Esophagus muscularis mucosa (tissue), 4 donors: ENCODE measurements around the gene ZIC5. TPM values are rescaled to one million over a fixed set of nuclear protein-coding genes. Genes with fewer than 3 reads are reported as not detected.

Source experiments
- DNase-seq: peaks from one replicate; pipeline ENCODE4 v3.0.0-alpha.2; 2017; ENCODE audit errors: extremely low spot score
- H3K27ac ChIP-seq, 4 donors: fragments of 200-600 bp; sonication (generic); replicated peaks in 1 of 4; 1 replicate in 3 of 4; 2 replicates in 1 of 4; pipeline ENCODE4 v1.5.1; 2016 to 2019; ENCODE audit warnings: mild to moderate bottlenecking in 1 of 4
- H3K27me3 ChIP-seq, 4 donors: fragments of 200-600 bp; sonication (generic); one replicate each; pipeline versions ENCODE4 v1.5.1 to v1.6.0; 2016 to 2019
- H3K36me3 ChIP-seq, 4 donors: fragments of 200-600 bp; sonication (generic); one replicate each; pipeline ENCODE4 v1.5.1; 2016 to 2019
- H3K4me1 ChIP-seq, 4 donors: fragments of 200-600 bp; sonication (generic); one replicate each; pipeline ENCODE4 v1.5.1; 2016 to 2019
- H3K4me3 ChIP-seq, 4 donors: fragments of 200-600 bp; sonication (generic); 1 replicate in 2 of 4; 2 replicates in 2 of 4; pipeline ENCODE4 v1.5.1; 2016 to 2019; ENCODE audit warnings: mild to moderate bottlenecking in 4 of 4, moderate library complexity in 1 of 4
- H3K9me3 ChIP-seq, 4 donors: fragments of 200-600 bp; sonication (generic); 1 replicate in 3 of 4; 2 replicates in 1 of 4; pipeline ENCODE4 v1.5.1; 2016 to 2019
- EP300 ChIP-seq: sonication (generic); formaldehyde crosslinking; IDR thresholded peaks from one replicate; pipeline ENCODE4 v1.6.1; 2017; ENCODE audit warnings: antibody characterized with exemption
- POLR2A ChIP-seq: fragments of 450-650 bp; IDR thresholded peaks from one replicate; pipeline ENCODE4 v1.6.1; 2017; ENCODE audit warnings: antibody characterized with exemption, moderate library complexity, mild to moderate bottlenecking, low read depth
- POLR2AphosphoS5 ChIP-seq, 2 donors: sonication (generic); formaldehyde crosslinking; IDR thresholded peaks; one replicate each; pipeline ENCODE4 v1.6.1; 2017; ENCODE audit warnings: antibody characterized with exemption in 2 of 2
- WGBS: methylation state at CpG from one replicate; pipeline ENCODE4 v1.1.5; 2018; 5-methylcytosine and 5-hydroxymethylcytosine counted together
- intact Hi-C: fragments of 100-400 bp; cut with DNase I; formaldehyde crosslinking; loops from one replicate; pipeline ENCODE4 v1.15.1; 2023
- total RNA-seq, 4 donors: library from RNA; depleted of rRNA; stranded (reverse); fragments of >200 nt; gene quantifications; one replicate each; pipeline versions ENCODE4 v1.1.0 to v1.2.1, GENCODE V29; 2016
- TF ChIP-seq, protein P1 (sequence below), 3 experiments: fragments of 200-600 bp in 2 of 3; fragments of 450-650 bp in 1 of 3; sonication (generic) in 2 of 3; IDR thresholded peaks; one replicate each; pipeline ENCODE4 v1.5.1; 2017 to 2019; ENCODE audit warnings: antibody characterized with exemption in 3 of 3, mild to moderate bottlenecking in 2 of 3, moderate library complexity in 1 of 3

ZIC5 gene
- not detected for total RNA-seq

- peaks cover 30 to 100% (median 86%) of the 10 kb centered on the region in 4 donors for H3K27me3 ChIP-seq
- TF ChIP-seq POLR2AphosphoS5 (IDR thresholded peaks at IDR 0.05), result no peak
- no peak for TF ChIP-seq POLR2A
- TF ChIP-seq EP300, result no peak
- TF ChIP-seq, protein P1, sequence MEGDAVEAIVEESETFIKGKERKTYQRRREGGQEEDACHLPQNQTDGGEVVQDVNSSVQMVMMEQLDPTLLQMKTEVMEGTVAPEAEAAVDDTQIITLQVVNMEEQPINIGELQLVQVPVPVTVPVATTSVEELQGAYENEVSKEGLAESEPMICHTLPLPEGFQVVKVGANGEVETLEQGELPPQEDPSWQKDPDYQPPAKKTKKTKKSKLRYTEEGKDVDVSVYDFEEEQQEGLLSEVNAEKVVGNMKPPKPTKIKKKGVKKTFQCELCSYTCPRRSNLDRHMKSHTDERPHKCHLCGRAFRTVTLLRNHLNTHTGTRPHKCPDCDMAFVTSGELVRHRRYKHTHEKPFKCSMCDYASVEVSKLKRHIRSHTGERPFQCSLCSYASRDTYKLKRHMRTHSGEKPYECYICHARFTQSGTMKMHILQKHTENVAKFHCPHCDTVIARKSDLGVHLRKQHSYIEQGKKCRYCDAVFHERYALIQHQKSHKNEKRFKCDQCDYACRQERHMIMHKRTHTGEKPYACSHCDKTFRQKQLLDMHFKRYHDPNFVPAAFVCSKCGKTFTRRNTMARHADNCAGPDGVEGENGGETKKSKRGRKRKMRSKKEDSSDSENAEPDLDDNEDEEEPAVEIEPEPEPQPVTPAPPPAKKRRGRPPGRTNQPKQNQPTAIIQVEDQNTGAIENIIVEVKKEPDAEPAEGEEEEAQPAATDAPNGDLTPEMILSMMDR (IDR thresholded peaks at IDR 0.05), result no peak
- H3K4me1 ChIP-seq, result peaks cover 33 to 47% (median 39%) of the 10 kb centered on the region in 4 donors
- no peaks in the 10 kb centered on the region for H3K9me3 ChIP-seq
- intact Hi-C loops, result loop anchor here (10.0 kb wide), 1 partner anchor 317 kb away; no protein-coding TSS in a partner anchor
- no peak for DNase-seq
- 7% methylated on average over 5 of the region's 41 CpGs for WGBS
- H3K36me3 ChIP-seq, result no peaks in the 10 kb centered on the region
- H3K27ac ChIP-seq, result no peak within 1 kb of the TSS
- H3K4me3 ChIP-seq, result peak within 1 kb of the TSS; percentile 35 to 54 (median 46)
Measured at GRCh38 chr13:99971576-99972189, at the start of gene ZIC5. Gene ZIC5 (minus strand): TSS chr13:99971767. CDS start chr13:99971603, 164 bp downstream.

DNA sequence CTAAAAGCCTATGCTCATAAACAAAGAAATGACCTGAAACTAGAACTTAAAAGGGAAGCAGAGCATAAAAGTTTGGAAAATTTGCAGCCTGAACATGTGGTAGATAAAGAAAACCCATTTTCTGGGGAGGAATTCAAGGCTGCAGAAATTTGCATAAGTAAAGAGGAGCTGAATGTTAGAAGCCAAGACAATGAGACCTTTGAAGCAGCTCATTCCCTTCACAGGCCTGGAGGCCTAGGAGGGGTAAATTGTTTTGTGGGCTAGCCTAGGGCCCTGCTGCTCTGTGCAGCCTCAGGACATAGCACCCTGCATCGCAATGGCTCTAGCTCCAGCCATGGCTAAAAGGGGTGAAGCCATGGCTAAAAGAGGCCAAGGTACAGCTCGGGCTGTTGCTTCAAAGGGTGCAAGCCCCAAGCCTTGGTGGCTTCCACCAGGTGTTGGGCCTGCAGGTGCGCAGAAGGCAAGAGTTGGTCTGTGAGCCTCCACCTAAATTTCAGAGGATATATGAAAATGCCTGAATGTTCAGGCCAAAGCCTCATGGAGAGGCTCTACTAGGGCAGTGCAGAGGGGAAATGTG, 48.3 kb upstream of the ZIC5 start:
- 96% methylated on average over 3 of the region's 3 CpGs for WGBS
- Histone ChIP-seq H3K4me3 (no peak overlapping the region), H3K4me1 (no peaks in the 10 kb centered on the region), H3K36me3 (no peaks in the 10 kb centered on the region), H3K9me3 (peaks cover 0 to 5% (median 0%) of the 10 kb centered on the region in 4 donors), H3K27ac (no peak overlapping the region), H3K27me3 (peaks cover 0 to 6% (median 0%) of the 10 kb centered on the region in 4 donors)
- no peak for TF ChIP-seq POLR2A
- no peak for DNase-seq
- intact Hi-C loops, result no loop called here

- Histone ChIP-seq H3K36me3 (no peaks in the 10 kb centered on the region), H3K27me3 (peaks cover 0 to 26% (median 0%) of the 10 kb centered on the region in 4 donors), H3K27ac (no peak overlapping the region), H3K9me3 (peaks cover 0 to under 1% (median 0%) of the 10 kb centered on the region in 4 donors), H3K4me3 (no peak overlapping the region), H3K4me1 (no peaks in the 10 kb centered on the region)
- intact Hi-C loops, result no loop called here
- no peak for DNase-seq
- 87% methylated on average over 1 of the region's 1 CpG for WGBS
- TF ChIP-seq EP300 (no peak), POLR2A (no peak), POLR2AphosphoS5 (IDR thresholded peaks at IDR 0.05) (no peak)
- TF ChIP-seq, protein P1 (IDR thresholded peaks at IDR 0.05), result no peak
Measured at GRCh38 chr13:100014621-100015020, 43.1 kb upstream of the ZIC5 start.

DNA sequence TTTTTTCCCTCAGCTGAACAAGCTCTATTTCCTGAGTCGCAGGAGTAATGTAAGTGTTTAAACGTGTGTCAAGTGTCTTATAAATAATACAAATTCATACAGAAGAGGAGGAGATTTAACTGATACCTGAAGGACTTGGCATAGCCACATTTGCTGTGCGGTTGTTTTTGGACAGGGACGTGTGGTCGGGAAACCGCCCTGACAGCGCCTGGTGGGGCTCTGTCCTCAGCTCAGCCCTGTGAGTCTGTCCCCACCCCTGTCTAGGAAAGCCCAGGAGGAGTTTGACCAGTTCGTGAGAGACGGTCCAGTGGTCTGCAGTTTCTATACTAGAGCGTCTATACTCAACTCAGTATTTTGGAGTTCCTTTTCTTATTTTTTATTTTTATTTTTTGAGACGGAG, 26.7 kb upstream of the ZIC5 start:
- peaks cover 6 to 95% (median 57%) of the 10 kb centered on the region in 4 donors for H3K27me3 ChIP-seq
- H3K36me3 ChIP-seq, result no peaks in the 10 kb centered on the region
- 88% methylated on average over 11 of the region's 11 CpGs for WGBS
- peaks cover 0 to 4% (median 0%) of the 10 kb centered on the region in 4 donors for H3K9me3 ChIP-seq
- intact Hi-C loops, result no loop called here
- peaks cover 0 to 12% (median 7%) of the 10 kb centered on the region in 4 donors for H3K4me1 ChIP-seq
- no peak overlapping the region for H3K4me3 ChIP-seq
- no peak for DNase-seq
- TF ChIP-seq EP300, result no peak
- no peak for TF ChIP-seq POLR2AphosphoS5 (IDR thresholded peaks at IDR 0.05)
- TF ChIP-seq, protein P1 (IDR thresholded peaks at IDR 0.05), result no peak
- TF ChIP-seq POLR2A, result no peak
- H3K27ac ChIP-seq, result no peak overlapping the region

DNA sequence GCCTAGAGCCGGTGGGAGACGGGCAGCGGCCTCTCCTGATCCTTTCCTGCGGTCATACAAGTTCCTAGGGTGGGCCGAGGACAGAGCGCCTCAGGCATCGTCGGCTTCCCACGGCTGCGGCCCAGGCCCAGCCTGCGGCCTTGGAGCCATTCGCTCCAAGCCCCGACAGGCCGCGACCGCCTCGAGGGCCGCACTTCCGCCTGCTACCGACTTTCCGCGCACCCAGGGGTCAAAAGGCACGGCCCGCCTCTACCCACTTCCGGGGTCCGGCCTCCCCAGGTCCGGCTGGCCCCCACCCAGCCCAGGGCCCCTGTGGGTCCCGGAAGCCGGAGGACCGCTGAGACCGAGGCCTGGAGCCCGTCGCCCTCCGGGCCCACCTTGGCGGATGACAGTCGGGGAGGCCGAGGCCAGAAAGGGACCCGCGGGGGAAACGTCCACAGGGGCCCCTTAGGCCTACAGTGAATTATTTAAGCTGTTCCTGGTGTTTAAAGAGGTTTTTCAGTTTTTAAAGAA, 26.2 kb upstream of the ZIC5 start:
- no peak overlapping the region for H3K4me3 ChIP-seq
- TF ChIP-seq POLR2AphosphoS5 (IDR thresholded peaks at IDR 0.05), result no peak
- TF ChIP-seq, protein P1 (IDR thresholded peaks at IDR 0.05), result no peak
- no peak for TF ChIP-seq POLR2A
- no peak for TF ChIP-seq EP300
- no peaks in the 10 kb centered on the region for H3K36me3 ChIP-seq
- H3K4me1 ChIP-seq, result peaks cover 0 to 12% (median 7%) of the 10 kb centered on the region in 4 donors
- intact Hi-C loops, result no loop called here
- H3K27me3 ChIP-seq, result peaks cover 6 to 95% (median 61%) of the 10 kb centered on the region in 4 donors
- H3K27ac ChIP-seq, result no peak overlapping the region
- no peak for DNase-seq
- peaks cover 0 to 4% (median 0%) of the 10 kb centered on the region in 4 donors for H3K9me3 ChIP-seq
- WGBS, result 80% methylated on average over 14 of the region's 40 CpGs
